A673 (cell line): ENCODE data around the gene CRB2.

Experiments used
- CTCF ChIP-seq: fragments of 300-800, 200-600 bp; sonication (generic); conservative IDR thresholded peaks from 2 replicates; pipeline ENCODE4 v1.5.1; 2017; ENCODE audit warnings: low read depth, mild to moderate bottlenecking, antibody characterized with exemption, low read length, moderate library complexity, mixed read lengths
- EZH2 ChIP-seq: fragments of 200-600 bp; sonication (generic); IDR thresholded peaks from 2 replicates; pipeline ENCODE4 v1.6.1; 2017; ENCODE audit warnings: borderline replicate concordance, low read depth, mild to moderate bottlenecking, mixed read lengths, antibody characterized with exemption, low read length; ENCODE audit not compliant: poor library complexity, severe bottlenecking

- no peak for TF ChIP-seq CTCF
- no peak for TF ChIP-seq EZH2
Measured at GRCh38 chr9:123316053-123316718, 39.8 kb upstream of the CRB2 start.
